ENCODE data around the gene FUT3.
"Not testable (repeated sequence)": the region's sequence is repeated elsewhere in the genome, so short reads cannot be mapped to it uniquely, and the experiment has no call there.

FUT3 gene

DNA sequence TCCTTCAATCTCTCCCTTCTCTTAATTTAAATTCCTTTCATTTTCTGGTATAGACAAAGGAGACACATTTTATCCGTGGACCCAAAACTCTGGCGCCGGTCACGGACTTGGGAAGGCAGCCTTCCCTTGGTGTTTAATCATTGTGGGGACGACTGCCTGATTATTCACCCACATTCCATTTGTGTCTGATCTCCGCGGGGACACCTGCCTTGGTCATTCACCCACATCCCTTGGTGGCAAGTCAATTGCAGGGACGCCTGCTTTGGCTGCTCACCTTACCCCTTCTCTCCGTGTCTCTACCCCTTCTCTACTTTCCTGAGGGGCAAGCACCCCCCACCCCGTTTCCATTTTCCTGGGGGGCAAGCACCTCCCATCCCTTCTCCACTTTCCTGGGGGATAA lies 3.4 kb downstream of the FUT3 start:
- not testable (repeated sequence) for DNase-seq (ENCODE audit: low read depth)

DNA sequence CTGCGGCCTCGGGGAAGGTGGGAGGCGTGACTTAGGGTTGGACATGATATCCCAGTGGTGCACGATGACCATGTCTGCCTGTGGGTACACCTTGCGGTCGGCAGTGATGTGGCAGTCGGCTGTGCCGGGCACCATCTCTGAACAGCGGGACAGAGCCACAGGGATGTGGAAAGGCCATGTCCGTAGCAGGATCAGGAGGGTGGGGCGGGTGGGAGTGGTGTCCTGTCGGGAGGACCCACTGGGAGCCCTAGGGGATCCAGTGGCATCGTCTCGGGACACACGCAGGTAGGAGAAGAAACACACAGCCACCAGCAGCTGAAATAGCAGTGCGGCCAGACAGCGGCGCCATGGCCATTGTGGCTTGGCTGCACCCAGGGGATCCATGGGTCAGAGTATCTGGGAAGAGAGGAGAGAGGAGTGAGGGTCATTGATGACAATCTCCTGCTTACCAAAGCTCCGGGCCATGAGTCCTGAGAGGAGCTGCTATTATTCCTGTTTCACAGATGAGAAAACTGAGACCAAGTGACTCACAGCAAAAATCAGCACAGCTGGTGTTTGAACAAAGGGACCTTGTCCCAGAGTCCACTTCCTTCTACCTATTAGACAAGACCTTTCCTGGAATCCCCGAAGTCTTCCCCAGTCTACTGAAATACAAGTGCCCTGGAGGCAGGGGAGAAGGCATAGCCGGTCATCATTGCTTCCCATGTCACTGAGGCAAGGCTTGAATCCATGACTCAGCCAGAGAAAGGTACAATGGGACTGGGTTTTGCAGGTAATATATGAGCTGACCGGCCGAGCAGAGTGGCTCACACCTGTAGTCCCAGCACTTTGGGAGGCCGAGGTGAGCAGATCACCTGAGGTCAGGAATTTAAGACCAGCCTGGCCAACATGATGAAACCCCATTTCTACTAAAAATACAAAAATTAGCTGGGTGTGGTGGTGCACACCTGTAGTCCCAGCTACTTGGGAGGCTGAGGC lies 6.5 kb downstream of the FUT3 start:
- no peak for DNase-seq (ENCODE audit: low read depth)

DNA sequence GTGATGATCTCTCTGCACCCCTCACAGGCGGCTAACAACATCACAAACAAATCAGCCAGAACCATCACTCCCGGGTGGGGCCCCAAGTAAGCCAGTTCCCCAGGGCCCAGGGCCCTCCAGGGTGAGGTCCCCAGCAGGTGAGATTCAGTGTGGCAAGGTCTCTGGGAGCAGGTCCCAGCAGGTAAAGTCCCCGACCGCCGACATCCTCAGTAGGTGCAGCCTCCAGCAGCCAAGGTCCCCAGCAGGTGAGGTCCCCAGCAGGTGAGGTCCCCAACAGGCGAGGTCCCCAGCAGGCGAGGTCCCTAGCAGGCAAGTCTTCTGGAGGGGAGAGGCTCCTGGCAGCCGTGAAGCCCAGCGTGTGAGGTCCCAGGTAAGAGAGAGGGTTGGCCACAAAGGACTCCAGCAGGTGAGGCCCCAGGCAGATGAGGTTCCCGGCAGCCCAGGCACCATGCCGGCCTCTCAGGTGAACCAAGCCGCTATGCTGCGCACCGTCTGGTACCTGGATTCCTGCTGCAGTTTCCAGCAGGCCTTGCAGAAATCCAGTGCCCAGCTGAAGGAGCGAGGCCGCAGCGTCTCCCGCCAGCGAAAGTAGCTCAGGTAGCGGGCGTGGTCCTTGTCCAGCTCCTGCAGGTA lies 7.8 kb downstream of the FUT3 start:
- DNase-seq (ENCODE audit: low read depth), result no peak

DNA sequence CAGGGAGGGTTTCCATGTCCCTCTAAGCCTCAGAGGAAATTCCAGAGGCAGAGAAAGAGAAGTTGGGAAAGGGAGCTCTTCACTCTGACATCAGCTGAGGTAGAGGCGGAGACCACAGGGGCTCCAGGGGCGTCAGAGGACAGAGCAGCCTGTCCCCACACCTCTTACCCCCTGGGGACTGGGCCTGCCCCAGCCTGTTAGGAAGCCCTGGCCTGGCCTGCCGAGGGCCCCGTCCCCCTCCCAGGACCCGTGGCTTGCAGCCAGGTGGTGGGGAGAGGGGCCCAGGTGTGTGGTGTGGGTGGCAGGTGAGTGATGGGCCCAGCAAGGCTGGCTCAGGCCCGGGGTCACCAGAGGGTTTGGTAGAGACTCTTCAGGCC lies 9.5 kb downstream of the FUT3 start:
- not testable (repeated sequence) for DNase-seq (ENCODE audit: low read depth)

DNA sequence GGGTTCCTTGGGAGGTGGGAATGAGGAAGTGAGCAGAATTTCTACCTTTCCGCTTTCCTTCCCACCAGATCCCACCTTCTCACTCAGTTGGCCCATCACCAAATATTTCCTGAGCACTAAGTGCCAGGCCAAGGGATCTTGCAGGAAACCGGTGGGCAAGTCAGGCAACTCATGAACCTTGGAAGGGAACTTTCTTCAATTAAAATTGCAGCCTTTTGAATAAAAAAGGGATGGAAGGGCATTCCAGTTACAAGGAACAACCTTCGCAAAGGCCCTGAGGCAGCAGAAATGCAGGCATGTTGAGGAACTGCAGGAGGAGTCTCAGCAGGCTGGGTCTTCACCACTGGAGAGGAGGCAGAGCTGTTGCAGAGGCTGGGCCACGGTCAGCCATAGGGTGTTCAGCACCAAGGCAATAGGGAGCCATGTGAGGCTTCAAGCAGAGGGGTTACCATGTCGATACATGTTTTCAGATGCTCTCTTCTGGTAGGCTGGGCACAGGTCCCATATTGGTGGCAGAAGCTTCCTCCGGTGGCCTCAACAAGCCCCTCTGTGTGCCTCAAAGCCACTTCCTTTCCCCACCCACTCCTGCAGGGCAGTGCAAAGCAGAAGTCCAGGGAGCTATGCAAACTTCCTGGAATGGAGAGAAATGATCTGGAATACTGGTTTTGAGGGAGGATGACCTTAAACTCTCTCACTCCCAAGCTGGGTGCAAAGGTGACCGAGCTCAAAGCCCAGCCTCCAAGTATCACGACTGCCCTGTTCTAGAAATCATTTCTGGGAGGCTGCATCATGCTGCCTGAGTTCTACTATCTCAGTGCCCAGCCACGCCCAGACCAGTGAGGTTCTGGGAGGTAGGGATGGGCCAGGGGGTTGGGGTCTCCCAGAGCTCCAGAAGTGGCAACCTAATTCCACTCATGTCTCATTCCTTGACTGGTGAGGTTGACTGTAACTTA lies 11.9 kb downstream of the FUT3 start, which contains the start of gene FUT6:
FUT6 (minus strand) TSS at position 638 of the 953 bp plus-strand sequence. CDS start 7,135 bp downstream, outside the sequence.
- DNase-seq (ENCODE audit: low read depth), result no peak

DNA sequence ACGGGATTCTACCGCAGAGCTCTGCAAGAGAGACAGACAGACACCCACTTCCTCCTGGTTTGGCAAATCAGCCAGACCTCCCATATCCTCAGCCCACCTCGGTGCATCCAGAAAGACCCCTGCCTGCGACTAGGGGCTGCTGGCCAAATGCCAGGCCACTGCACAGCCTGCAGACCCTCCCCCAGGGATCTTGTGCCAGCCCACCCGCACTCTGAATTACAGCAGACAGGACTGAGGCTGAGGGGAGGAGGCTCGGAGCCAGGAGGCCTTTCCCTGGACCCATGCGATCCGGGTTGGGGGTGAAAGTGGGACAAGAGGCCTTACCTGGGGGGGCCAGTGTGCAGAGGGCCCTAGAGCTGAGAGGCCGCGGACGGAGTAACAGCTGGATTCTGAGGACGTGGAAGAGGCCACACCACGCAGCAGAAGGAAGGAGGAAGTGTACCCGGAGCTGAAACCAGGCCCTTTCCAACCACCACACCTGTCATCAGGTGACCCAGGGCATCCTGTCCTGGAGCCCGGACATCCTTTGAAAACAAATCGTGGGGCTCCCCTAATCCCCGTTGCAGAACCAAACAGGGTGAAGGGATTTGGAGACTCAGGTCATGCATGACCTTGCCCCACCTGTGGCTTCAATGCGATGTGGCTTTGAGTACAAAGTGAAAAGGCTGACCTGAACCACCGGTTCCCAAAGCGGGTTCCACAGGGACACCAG lies 12.7 kb downstream of the FUT3 start:
- DNase-seq (ENCODE audit: low read depth), result no peak

DNA sequence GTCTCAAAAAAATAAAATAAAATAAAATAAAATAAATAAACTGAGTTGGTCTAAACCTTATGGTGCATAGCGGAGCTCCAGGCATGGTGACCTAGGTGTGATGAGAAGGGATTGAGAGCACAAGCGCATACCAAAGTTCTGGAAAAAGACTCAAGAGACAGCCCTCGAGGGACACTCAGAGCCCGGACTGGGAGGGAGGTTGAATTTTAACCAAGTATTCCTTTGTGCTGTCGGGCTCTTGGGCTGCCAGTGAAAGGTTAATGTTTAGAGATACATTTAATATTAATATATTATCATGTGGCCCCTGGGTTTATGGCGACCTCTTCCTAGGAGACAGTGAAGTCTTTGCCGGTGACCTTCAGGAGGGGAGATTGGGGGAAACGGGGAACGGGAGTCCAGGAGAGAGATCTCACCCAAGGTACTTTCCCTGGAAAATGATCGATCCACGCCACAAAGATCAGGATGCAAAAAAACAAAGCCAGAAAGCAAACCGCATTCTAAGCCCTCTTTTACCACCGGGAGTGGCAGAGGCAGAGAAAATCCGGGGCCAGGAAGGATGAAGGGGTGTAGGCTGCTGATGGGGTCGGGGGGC lies 13.4 kb downstream of the FUT3 start:
- DNase-seq (ENCODE audit: low read depth), result no peak

DNA sequence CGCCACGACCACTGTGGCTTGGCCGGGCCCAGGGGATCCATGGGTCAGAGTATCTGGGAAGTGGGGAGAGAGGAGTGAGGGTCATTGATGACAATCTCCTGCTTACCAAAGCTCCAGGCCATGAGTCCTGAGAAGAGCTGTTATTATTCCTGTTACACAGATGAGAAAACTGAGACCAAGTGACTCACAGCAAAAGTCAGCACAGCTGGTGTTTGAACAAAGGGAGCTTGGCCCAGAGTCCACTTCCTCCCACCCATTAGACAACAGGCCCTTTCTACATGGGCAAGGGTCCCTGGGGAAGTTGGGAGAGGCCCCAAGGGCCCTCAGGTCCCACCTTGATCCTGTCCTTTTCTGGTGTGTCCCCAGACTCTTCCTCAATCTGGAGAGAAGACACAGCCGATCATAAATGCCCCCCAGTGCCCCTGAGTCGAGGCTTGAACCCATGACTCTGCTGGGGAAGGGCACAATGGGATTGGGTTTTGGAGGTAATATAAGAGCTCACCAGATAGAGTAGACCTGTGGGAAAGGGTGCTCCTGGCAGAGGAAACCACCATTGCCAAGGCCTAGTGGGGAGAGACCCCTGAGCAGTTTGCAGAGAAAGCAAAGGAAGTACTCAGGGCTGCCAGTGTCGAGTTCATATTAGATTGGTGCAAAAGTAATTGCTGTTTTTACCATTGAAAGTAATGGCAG lies 18.6 kb downstream of the FUT3 start:
- no peak for DNase-seq (ENCODE audit: low read depth)

DNA sequence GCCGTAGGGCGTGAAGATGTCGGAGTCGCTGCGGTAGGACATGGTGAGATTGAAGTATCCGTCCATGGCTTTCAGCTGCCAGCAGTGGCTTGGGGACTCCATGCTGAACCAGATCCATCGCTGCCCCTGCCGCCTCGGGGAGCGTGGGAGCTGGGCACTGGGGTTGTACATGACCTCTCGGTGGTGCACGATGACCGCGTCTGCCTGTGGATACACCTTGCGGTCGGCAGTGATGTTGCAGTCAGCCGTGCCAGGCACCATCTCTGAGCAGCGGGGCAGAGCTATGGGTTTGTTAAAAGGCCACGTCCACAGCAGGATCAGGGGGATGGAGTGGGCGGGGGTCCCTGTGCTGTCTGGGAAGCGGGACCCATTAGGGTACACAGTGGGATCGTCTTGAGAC lies 19.2 kb downstream of the FUT3 start:
- DNase-seq (ENCODE audit: low read depth), result no peak

DNA sequence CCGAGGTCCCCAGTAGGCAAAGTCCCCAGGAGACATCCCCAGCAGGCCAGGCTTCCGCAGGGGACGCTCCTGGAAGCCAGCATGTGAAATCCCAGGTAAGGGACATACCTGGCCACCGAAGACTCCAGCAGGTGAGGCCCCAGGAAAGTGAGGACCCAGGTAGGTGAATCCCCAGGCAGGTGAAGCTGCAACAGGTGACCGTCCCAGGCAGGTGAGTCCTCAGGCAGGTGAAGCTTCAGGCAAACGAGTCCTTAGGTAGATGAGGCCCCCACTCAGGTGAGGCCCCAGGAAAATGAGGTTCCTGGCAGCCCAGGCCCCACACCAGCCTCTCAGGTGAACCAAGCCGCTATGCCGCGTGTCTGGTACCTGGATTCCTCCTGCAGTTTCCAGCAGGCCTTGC lies 20.1 kb downstream of the FUT3 start:
- DNase-seq (ENCODE audit: low read depth), result no peak

DNA sequence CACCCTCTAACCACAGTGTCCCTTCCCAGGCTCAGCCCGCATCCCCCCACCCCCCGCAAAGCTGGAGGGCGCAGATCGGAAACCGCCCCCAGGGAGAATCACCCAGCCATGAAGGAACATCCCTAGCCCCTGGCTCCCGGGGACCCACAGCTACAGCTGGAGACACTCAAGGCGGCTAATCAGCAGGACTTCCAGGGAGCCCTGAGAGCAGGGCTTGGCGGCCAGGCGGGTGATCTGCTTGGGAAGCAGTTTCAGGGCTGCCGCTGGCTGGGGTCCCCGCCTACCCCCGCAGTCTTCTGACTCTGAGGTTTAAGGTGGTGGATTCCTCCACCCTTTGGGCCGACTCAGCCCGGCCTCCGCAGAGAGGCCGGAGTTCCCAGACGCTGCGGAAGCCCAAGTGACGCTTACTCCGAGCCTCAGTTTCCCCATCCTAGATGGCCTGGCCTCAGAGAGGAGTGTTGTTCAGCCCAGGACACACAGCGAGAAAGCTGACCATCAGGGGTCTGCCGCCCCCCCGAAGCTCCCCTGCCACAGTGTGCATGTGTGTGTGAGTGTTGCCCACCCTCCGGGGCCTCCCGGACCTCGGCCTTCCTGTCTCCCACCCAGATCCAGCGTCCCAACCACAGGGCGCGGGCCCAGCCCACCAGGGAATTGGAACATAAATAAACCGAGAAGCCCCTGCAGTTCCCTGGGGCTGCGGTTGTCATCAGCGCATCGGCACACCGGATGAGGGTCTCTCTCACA lies 21.5 kb downstream of the FUT3 start:
- no peak for DNase-seq (ENCODE audit: low read depth)

DNA sequence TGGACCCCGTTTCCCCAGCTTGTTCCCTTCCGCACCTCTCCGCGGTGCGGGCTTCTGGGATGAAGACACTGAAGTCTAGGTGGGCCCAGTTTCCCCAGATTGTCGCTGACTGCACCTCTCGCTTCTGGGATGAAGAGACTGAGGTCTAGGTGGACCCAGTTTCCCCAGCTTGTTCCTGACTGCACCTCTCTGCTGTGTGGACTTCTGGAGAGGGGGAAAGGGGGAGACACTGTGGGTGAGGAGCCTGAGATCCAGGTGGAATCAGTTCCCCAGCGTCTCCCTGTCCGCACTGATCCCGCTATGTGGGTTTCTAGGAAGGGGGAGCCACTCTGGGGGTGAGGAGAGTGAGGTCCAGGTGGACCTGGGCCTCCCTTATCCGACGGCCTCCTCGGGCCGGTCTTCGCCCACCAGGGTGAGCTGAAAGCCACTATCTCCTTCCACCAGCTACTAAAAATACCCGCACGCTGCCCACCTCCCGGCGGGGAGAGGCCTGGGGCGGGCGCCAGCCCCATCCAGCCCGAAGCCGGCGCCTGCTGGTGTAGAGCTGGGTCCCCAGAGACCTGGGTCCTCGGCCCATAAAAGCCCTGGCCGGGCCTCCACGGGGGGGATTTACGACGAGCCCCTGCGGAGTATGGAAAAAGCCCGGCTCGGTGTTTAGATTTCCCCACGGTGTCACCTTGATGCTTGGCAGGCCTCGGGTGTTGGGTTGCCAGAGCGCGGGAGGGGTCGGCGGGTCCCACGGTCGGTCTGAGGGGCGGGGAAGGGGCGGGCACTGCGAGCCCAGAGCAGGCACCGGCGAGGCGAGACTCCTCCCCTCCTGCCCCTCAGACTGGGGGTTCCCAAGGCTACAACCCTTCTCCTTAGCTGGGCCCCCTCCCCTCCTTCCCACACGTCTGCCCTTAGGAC lies 22.3 kb downstream of the FUT3 start:
- DNase-seq (ENCODE audit: low read depth), result no peak

DNA sequence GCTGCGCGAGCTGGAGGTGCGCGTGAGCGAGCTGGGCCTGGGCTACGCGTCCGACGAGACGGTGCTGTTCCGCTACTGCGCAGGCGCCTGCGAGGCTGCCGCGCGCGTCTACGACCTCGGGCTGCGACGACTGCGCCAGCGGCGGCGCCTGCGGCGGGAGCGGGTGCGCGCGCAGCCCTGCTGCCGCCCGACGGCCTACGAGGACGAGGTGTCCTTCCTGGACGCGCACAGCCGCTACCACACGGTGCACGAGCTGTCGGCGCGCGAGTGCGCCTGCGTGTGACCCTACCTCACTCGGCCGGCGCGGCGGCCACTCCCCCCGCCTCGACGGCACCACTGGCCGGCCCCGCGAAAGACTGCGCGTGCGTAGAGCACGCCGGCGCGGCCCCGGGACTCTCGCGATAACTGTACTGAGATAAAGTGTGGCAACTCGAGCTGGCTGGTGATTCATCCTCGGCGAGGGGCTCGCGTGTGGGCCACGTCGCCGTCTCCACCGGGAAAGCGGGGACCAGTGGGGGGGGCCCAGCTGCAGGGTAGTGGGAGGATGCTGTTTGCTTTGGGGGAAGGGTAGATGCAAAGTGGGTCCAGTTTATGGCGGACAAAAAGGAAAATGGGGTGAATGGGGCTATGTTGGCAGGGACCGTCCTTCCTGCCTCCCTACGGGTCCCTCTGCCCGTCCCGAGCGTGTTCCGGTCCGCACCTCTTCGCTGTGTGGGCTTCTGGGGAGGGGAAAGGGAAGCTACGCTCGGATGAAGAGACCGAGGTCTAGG lies 23.2 kb downstream of the FUT3 start:
- DNase-seq (ENCODE audit: low read depth), result peak; percentile 84

DNA sequence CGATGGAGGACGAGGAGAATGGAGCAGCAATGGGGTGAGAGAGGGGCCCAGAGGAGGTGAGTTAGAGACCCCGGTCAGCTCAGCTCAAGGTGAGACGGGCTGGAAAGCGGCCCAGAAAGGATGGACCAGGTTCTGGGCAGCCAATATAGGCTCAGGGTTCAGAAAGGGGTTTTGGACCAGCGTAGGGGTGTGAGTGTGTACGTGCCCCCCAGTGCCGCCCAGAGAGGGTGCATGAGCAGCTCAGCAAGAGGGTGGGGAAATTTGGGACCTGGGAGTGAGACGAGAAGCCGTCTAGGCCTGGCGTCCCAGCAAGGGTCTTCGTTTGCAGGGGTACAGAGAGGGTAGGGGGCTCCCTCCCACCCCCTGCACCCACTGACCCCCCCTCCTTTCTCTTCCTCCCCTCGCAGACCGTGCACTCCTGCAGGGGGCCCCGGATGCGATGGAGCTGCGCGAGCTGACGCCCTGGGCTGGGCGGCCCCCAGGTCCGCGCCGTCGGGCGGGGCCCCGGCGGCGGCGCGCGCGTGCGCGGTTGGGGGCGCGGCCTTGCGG lies 23.8 kb downstream of the FUT3 start:
- DNase-seq (ENCODE audit: low read depth), result no peak

DNA sequence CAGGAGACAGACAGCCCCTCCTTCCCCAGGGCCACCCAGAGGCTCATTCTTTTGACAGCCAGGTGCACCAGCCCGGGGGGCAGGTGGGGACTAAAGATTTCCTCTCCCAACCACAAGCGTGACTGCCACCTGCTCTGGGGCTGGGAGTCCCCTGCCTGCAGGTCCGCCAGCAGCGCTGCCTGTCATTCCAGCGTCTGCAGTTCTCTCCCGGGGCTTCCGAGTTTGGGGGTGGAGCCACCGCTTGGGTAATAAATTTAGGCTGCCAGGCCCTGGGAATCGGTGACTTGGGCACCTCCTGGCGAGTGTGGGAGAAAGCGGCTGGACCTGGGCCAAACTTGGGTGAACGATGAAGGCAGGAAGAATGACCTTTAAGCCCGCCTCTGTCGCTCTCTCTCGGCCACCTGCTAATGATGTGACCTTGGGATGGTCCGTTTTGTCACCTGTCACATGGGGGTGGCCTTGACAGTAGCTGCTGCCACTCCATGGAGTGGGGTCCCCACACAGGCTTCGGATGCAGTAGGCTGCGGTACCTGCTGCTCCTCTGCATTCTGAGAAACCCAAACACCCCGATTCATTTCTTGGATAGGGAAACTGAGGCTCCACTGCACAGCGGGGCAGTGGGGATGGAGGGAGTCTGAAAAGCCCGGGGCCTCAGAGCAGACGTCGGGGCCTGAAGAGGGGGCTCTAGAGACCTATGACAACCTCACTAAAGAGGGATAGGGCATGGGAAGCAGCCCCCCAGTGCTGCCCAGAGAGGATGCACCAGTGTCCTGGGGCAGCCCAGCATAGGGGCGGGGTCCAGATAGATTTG lies 24.5 kb downstream of the FUT3 start:
- DNase-seq (ENCODE audit: low read depth), result no peak

DNA sequence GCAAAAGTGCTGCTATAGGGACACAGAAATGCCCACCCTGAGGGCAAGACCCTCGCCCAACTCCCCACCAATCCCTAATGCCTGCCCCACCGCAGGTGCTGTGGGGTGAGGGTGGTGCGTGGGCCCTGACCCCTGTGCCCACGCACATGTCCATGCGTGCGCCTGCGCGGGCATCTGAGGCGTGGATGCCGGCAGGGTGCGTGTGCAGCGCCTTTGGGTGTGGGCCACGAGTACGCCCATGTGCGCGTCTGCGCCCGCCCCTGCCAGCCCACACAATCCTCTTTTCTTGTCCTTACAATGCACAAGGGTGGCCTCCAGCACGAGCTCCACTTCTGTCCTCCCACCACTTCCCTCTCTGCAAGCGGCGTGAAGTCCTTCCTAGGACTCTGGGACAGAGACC lies 26.1 kb downstream of the FUT3 start:
- DNase-seq (ENCODE audit: low read depth), result no peak

DNA sequence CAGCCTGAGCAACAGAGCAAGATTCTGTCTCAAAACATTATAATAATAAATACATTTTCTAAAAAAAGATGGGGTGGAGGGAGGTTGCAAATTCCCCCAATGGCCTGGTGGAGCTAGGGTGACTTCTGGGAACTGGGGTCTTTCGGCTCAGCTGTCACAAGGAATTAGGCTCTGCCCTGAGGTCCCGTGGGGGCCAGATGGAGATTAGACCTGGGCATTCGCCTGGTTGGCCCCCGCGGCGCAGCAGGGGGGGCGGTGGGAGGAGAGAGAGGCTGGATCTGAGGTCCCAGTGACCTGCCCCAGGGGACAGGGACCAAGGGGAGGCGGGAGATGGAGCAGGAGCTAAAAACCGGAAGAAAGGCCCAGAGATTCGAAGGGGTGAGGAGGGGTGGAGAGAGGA lies 26.5 kb downstream of the FUT3 start:
- DNase-seq (ENCODE audit: low read depth), result no peak

All from stimulated activated CD8-positive, alpha-beta memory T cell treated with anti-CD3 and anti-CD28 coated beads, Interleukin-7, amount 100 ng/mL, for 24 hours (primary cell).